ENCODE results near the gene MRPS27. TPM values are rescaled to one million over a fixed set of nuclear protein-coding genes. Genes with fewer than 3 reads are reported as not detected.

The MRPS27 gene
- total RNA-seq, 4 donors from 2014 or later: 32.8 to 55.0 (median 44.0) TPM

DNA sequence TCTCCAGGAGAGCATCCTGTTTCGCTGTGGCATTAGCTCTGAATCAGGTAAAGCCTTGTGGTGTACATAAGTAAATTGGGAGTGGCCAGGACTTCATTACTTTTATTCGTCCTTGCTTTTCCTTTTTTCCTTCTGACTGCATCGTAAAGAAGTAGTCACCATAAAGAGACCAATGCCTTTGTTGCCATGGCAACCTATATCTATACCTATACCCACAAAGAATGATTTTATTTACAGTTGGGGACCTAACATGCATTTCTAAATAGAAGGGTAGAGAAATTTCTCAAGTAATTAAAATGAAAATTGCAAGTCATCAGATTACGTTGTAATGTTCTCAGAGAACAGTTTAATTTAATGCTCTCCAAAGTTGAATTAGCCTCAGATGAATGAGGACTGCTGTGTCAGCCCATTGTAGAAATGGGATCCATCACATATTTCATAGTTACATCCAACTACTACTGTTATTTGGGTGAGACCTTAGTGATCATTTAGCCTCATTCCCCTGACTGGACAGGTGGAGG is 18.7 kb upstream of the MRPS27 start:
- intact Hi-C loops (cut with DNase I; ENCODE audit: low total_unique reads): no loop called here
- TF ChIP-seq CTCF (IDR thresholded peaks at IDR 0.05) (no peak), POLR2A (IDR thresholded peaks at IDR 0.05) (no peak)
- H3K4me3 ChIP-seq (ENCODE audit: low read depth, poor library complexity, severe bottlenecking): no peak overlapping the region
- DNase-seq (ENCODE audit: low spot score in 2 of 2): no peak
- WGBS, 2 donors: 84 to 87% methylated on average over 4 of the region's 4 CpGs

DNA sequence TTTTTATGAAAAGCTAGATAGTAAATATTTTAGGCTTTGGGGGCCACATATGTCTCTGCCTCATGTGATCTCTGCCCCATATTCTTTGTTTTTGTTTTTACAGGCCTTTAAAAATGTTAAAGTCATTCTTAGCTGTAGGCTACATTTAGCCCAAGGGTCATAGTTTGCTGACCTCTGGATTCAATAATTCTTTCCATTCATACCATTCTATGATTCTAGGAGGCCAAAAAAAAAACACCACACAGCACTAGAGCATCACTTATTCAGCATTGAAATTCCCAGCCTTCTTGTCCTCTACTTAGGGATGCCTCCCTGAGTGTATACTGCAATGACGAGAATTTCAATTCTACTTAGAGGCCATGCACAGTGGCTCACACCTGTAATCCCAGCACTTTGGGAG is 17.1 kb upstream of the MRPS27 start:
- no peak overlapping the region for H3K4me3 ChIP-seq (ENCODE audit: low read depth, poor library complexity, severe bottlenecking)
- TF ChIP-seq CTCF (IDR thresholded peaks at IDR 0.05) (no peak), POLR2A (IDR thresholded peaks at IDR 0.05) (no peak)
- intact Hi-C loops (cut with DNase I; ENCODE audit: low total_unique reads): no loop called here
- WGBS, 2 donors: 85 to 88% methylated on average over 1 of the region's 1 CpG
- DNase-seq (ENCODE audit: low spot score in 2 of 2): no peak

- no peak for TF ChIP-seq POLR2A (IDR thresholded peaks at IDR 0.05)
- no peak for TF ChIP-seq CTCF (IDR thresholded peaks at IDR 0.05)
- WGBS, 2 donors: 80 to 82% methylated on average over 1 of the region's 1 CpG
- intact Hi-C loops (cut with DNase I; ENCODE audit: low total_unique reads): no loop called here
- no peak for DNase-seq (ENCODE audit: low spot score in 2 of 2)
- no peak overlapping the region for H3K4me3 ChIP-seq (ENCODE audit: low read depth, poor library complexity, severe bottlenecking)
Measured at GRCh38 chr5:72330712-72331111, 10.7 kb upstream of the MRPS27 start.

DNA sequence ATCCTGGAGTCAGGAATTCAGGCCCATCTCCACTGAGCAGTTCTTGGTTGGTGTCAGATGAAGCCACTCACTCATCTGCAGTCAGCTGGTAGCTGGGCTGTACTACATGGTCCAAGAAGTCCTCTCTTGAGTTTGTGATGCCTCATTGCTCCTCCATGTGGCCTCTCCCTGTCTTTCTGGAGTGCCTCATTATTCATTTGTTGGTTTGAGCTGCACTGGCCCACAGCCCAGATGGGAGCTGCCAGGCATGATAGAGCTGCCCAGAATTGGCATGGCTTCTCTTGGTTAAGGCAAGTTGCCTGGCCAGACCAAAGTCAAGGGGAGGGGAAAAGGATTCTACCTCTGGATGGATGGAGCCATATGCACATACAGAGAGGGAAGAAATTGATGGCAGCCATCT is 8.1 kb upstream of the MRPS27 start:
- intact Hi-C loops (cut with DNase I; ENCODE audit: low total_unique reads): no loop called here
- no peak for DNase-seq (ENCODE audit: low spot score in 2 of 2)
- H3K4me3 ChIP-seq (ENCODE audit: low read depth, poor library complexity, severe bottlenecking): no peak overlapping the region
- TF ChIP-seq CTCF (IDR thresholded peaks at IDR 0.05) (no peak), POLR2A (IDR thresholded peaks at IDR 0.05) (no peak)

DNA sequence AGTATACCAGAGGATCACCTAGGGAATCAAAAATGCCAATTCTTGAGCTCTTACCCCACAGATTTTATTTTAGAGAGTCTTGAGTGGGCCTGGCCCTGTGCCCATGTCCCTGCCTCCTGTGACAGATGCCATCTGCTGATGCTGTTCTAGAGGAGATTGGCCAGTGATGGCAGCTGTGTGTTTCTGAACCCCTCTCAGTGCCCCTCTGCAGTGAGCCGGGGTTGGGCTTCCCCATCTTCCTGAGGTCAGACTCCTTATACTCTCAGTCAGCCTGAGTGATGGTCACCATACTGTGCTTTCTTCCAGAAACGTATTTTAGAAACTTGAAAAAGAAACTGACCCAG is 6.2 kb upstream of the MRPS27 start:
- no peak for DNase-seq (ENCODE audit: low spot score in 2 of 2)
- H3K4me3 ChIP-seq (ENCODE audit: low read depth, poor library complexity, severe bottlenecking): no peak overlapping the region
- WGBS, 2 donors: 70 to 72% methylated on average over 2 of the region's 2 CpGs
- no peak for TF ChIP-seq POLR2A (IDR thresholded peaks at IDR 0.05)
- TF ChIP-seq CTCF (IDR thresholded peaks at IDR 0.05): no peak
- intact Hi-C loops (cut with DNase I; ENCODE audit: low total_unique reads): no loop called here

GRCh38 chr5:72325566-72326305 is 5.7 kb upstream of the MRPS27 start:
- no peak overlapping the region for H3K4me3 ChIP-seq (ENCODE audit: low read depth, poor library complexity, severe bottlenecking)
- no peak for TF ChIP-seq POLR2A (IDR thresholded peaks at IDR 0.05)
- TF ChIP-seq CTCF (IDR thresholded peaks at IDR 0.05): no peak
- no peak for DNase-seq (ENCODE audit: low spot score in 2 of 2)
- 60 to 67% methylated on average over 4 of the region's 4 CpGs for WGBS, 2 donors
- intact Hi-C loops (cut with DNase I; ENCODE audit: low total_unique reads): no loop called here
